GM12891 (cell line): ENCODE results near the gene WDR62.
"Not testable (repeated sequence)": the region's sequence is repeated elsewhere in the genome, so short reads cannot be mapped to it uniquely, and the experiment has no call there.

Experiments used
- DNase-seq: peaks from one replicate; pipeline ENCODE4 v3.0.0; 2011; ENCODE audit warnings: low spot score; ENCODE audit not compliant: insufficient read length
- FAIRE-seq: peaks from 2 replicates; lab custom pipeline; 2011; peaks lifted over from hg19 to GRCh38; lab: Jason Lieb, UNC
- PAX5 ChIP-seq: IDR thresholded peaks from 2 replicates; pipeline ENCODE4 v1.6.1; 2011; ENCODE audit warnings: low read length, moderate library complexity, mild to moderate bottlenecking; ENCODE audit not compliant: insufficient read depth, severe bottlenecking
- POLR2A ChIP-seq: IDR thresholded peaks from 2 replicates; pipeline ENCODE4 v1.6.1; 2011; ENCODE audit warnings: low read depth, low read length, control low read depth
- POLR2AphosphoS5 ChIP-seq: IDR thresholded peaks from 2 replicates; pipeline ENCODE4 v1.6.1; 2011; ENCODE audit warnings: low read depth, low read length, control low read depth
- POU2F2 ChIP-seq: IDR thresholded peaks from 2 replicates; pipeline ENCODE4 v1.6.1; 2011; ENCODE audit warnings: low read depth, mild to moderate bottlenecking, control low read depth, low read length, moderate library complexity
- SPI1 ChIP-seq: IDR thresholded peaks from 2 replicates; pipeline ENCODE4 v1.6.1; 2011; ENCODE audit warnings: low read depth, low read length, control low read depth
- TAF1 ChIP-seq: IDR thresholded peaks from 2 replicates; pipeline ENCODE4 v1.6.1; 2011; ENCODE audit warnings: low read depth, low read length, control low read depth

WDR62 gene

DNA sequence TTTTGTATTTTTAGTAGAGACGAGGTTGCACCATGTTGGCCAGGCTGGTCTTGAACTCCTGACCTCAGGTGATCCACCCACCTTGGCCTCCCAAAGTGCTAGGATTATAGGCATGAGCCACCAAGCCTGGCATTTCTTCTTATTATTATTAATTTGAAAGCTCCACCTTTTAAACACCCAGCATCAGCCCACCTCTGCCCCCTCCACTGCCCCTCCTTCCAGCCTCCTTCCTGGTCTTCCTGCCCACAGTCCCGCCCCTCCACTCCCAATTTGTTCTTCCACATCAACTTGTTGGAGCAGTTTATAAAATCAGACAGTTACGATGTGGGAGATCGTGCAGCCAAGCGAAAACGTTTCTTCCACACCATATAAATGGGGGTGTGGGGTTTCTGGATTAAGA is 14.2 kb upstream of the WDR62 start:
- DNase-seq (no peak), FAIRE-seq (no peak)
- TF ChIP-seq TAF1 = no peak
- no peak for TF ChIP-seq SPI1
- no peak for TF ChIP-seq POU2F2
- TF ChIP-seq POLR2AphosphoS5 = no peak
- TF ChIP-seq PAX5 = no peak
- no peak for TF ChIP-seq POLR2A

DNA sequence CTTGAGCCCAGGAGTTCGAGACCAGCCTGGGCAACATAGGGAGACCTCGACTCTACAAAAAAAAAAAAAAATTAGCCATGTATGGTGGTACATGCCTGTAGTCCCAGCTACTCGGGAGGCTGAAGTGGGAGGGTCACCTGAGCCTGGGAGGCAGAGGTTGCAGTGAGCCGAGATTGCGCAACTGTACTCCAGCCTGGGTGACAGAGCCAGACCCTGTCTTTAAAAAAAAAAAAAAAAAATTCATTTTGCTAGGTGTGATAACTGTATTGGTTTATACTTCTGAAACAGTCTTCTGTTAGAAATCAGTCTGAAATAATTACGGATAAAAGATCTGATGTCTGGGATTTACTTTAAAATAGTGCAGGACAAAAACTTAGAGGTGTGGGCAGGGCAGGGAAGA is 13.6 kb upstream of the WDR62 start:
- FAIRE-seq, DNase-seq: not testable (repeated sequence)

DNA sequence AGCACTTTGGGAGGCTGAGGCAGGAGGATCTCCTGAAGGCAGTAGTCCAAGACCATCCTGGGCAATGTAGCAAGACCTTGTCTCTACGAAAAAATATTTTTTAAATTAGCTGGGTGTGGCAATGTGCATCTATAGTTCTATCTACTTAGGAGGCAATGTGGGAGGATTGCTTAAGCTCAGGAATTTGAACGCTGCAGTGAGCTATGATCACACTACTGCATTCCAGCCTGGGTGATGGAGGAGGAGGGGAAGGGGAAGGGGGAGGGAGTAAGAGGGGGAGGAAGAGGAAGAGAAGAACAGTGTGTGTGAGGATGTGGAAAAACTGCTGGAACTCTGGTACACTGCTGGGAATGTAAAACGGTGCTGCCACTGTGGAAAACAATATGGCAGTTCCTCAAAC is 12.9 kb upstream of the WDR62 start:
- no peak for FAIRE-seq
- no peak for DNase-seq
- TF ChIP-seq POU2F2 (no peak), SPI1 (no peak), POLR2AphosphoS5 (no peak), PAX5 (no peak), POLR2A (no peak), TAF1 (no peak)

DNA sequence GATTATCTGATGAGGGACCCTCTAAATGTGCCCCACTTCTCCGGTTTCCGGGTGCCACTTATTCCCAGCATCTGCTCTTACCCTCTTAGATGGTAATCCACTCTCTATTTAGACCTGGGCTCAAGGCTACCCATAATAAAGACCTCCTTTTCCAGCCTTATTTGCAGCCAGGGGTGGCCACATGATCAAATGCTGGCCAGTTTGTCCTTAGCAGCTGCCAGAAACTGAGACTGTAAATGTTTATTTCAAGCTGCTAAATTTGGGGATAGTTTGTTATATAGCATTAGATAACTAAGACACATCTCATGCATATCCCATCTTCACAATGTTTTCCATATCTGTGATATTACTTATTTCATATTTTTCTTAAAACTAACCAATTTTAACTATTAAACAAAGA is 10.7 kb upstream of the WDR62 start:
- FAIRE-seq (no peak), DNase-seq (no peak)
- TF ChIP-seq SPI1 (no peak), POLR2A (no peak)

DNA sequence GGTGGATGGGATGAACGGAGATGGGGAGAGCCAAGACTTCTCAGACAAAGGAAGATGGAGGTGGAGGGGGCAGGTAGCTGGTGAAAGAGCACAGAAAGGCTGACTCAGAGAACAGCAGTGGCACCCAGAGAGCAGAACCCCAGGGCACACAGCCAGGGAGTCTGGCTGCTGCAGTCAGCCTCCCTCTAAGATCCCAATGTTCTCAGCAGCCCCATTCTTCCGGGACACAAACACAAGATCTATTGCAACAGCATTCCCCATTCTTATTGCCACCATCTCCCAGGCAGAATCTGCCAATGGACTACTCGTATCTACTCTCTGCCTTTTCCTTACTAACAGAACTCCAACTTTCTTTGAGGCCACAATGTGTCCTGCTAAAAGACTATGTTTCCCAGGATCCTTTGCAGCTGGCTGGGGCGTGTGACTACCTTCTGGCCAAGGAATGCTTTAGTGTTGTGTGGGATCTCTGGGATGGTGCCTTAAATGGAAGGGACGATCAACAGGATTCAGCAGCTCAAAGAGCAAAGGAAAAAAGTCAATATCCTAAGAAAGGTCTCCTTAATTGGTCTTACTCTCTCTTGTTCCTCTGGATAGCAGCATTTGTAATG is 8.2 kb upstream of the WDR62 start:
- no peak for TF ChIP-seq POLR2A
- TF ChIP-seq SPI1 = no peak
- no peak for TF ChIP-seq PAX5
- TF ChIP-seq POU2F2 = no peak
- no peak for TF ChIP-seq POLR2AphosphoS5
- TF ChIP-seq TAF1 = no peak
- FAIRE-seq = no peak
- no peak for DNase-seq

DNA sequence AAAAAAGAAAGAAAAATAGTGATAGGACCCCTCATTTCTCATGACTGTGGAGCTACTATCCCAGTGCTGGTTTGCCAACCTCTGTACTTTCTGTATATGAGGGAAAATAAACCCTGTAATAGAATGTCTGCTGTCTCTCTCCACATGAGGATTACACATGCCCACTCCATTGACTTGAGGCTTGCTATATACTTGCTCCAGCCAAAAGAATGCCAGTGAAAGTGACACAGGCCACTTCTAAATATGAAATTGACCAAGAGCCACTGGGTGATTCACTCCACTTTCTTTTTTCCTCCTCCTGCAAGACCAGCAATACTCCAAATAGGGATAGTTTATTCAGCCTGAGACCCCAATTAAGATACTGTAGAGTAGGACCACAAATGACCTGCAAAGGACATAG is 6.9 kb upstream of the WDR62 start:
- FAIRE-seq (no peak), DNase-seq (no peak)
- no peak for TF ChIP-seq POLR2A
- TF ChIP-seq POLR2AphosphoS5 = no peak
- no peak for TF ChIP-seq POU2F2
- no peak for TF ChIP-seq TAF1
- TF ChIP-seq SPI1 = no peak
- TF ChIP-seq PAX5 = no peak

DNA sequence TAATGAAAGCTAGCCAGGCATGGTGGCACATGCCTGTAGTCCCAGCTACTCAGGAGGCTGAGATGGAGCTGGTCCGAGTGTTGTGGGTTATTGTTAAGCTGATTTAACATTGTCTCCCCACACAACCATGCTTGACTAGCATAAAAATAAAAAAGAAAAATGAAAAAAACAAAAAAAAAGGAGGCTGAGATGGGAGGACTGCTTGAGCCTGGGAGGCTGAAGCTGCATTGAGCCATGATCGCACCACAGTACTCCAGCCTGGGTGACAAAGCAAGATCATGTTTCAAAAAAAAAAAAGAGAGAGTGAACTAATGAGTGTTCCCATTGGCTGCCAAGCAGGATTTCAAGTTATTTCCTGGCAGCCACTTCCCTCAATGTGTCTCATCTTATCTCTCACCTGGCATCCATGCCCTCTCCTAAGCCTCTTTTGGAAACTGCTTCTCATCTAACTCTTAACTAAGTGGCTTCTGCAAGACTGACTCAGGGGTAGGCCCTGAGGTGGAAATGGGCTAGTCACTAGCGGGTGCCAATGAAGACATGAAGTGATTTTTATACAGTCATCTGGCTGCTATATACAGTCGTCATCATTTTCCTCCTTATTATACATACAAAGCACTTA is 5.5 kb upstream of the WDR62 start:
- no peak for DNase-seq
- FAIRE-seq = no peak
- TF ChIP-seq POLR2AphosphoS5 (no peak), SPI1 (no peak), PAX5 (no peak), POU2F2 (no peak), POLR2A (no peak), TAF1 (no peak)

DNA sequence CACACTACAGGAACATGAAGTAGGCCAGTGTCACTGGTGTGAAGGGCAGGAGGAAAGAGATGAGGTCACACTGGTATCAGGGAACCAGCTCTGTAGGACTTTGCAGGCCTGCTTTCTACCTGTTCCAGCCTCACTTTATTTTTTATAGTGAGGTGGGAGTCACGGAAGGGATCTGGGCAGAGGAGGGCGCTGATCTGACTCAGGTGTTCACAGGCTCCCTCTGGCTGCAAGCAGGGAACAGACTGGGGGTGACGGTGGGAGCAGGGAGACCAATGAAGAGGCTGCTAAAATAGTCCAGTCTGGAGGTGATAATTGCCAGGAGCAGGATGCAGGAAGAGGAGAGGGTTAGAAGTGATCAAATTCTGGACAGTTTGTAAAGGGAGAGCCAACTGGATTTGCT is 3.5 kb upstream of the WDR62 start:
- TF ChIP-seq SPI1 (no peak), POLR2AphosphoS5 (no peak), POU2F2 (no peak), POLR2A (no peak)
- no peak for FAIRE-seq
- DNase-seq = no peak

DNA sequence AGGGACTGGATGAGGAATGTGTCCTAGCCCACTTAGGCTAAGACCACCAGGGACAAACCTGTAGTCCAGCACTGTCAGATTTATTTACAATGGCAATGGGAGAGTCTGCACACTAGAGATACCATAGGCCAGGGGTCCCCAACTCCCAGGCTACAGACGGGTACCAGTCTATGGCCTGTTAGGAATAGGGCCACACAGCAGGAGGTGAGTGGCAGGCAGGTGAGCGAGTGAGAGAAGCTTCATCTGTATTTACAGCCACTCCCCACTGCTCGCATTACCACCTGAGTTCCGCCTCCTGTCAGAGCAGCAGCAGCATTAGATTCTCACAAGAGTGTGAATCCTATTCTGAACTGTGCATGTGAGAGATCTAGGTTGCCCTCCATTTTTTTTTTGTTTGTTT is 3.1 kb upstream of the WDR62 start:
- no peak for TF ChIP-seq SPI1
- no peak for TF ChIP-seq TAF1
- no peak for TF ChIP-seq POU2F2
- FAIRE-seq (peak; percentile 43), DNase-seq (no peak)

DNA sequence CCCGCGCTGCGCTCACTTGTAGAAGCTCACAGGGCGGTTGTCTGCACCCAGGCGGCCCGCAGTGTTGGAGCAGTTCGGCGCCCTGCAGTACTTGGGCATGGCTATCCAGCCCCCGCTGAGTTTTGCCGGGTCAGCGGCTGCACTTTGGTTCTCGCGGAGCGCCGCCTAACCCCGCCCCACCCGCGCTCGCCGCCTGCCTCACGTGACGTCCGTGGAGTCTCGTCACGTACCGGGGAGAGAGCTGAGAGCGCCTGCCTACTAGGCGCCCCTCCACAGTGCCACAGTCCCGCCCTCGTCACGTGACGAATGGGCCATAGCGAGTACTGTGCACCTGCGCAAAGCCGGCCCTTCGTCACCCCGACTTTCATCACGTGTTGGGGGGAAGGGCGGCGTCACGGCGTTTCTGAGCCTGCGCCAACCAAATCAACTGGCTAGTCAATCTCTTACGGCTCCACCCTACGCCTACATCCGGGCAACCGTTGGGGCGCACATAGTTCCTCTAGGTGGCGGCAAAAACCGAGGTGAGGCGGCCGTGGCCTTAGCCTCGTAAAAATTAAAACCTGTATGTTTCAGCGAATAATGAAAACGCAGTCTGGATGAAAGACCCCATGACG is 471 bp upstream of the WDR62 start, which contains the start of gene THAP8:
THAP8 (minus strand) TSS at position 167 of the 614 bp plus-strand sequence; CDS start at position 99, 68 bp downstream.
- peak; percentile 99 for FAIRE-seq
- 0 out of 2 replicates have a peak, but pooled peaks have one; percentile 55 for TF ChIP-seq TAF1
- peak; percentile 76 for TF ChIP-seq POLR2AphosphoS5
- no peak for TF ChIP-seq SPI1
- TF ChIP-seq POU2F2 = peak; percentile 9
- TF ChIP-seq POLR2A = peak; percentile 64
- peak; percentile 97 for DNase-seq
